ENCODE data around the gene CENPX.
"Not testable (repeated sequence)": the region's sequence is repeated elsewhere in the genome, so short reads cannot be mapped to it uniquely, and the experiment has no call there.

Gene CENPX

DNA sequence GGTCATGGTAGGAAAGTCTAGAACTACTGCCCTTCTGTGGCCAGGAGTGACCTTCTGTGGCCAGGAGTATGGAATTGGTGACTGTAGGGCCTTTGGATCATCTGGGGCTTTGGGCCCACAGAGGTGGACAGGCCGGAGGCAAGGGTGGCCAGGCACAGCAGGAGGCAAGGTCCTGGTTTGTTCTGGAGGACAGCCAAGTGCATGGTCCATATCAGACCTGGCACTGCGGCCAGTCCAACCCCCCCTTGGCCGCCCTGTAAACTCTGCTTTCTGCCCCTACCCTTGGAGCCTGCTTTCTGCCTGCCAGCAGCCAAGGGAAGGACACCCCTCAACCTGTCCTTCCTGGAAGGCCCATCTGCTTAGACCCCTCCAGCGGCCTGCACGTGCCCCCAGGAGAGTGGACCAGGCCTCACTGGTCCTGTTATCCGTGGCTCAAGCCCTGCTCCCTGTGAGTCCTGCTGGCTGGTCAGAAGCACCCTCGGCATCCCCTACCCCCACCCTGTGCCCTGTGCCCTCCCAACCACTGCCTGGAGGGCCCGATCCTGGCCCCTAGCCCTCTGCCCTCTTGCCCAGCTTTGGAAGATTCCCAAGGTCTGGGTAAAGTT, 17.1 kb upstream of the CENPX start:
- in situ Hi-C loops (cut with HindIII; ENCODE audit: low sequenced_read_pairs), result no loop called here

DNA sequence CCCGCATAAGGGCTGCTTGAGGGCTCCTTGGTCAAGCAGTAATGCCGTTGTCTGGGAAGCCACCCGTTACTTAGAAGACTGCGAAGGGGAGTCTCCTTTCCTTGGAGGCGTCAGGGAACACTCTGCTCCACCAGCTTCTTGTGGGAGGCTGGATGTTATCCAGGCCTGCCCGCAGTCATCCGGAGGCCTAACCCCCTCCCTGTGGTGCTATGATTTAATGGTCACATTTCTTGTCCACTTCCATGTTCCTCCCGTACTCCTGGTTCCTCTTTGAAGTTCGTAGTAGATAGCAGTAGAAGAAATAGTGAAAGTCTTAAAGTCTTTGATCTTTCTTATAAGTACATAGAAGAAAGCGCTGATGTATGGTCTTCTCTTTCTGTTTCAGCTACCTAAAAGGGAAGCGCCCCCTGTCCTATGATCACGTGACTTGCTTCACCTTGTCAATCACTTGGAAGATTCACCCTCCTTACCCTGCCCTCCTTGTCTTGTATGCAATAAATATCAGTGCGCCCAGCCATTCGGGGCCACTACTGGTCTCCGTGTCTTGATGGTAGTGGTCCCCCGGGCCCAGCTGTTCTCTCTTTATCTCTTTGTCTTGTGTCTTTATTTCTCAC, 16.2 kb upstream of the CENPX start:
- in situ Hi-C loops (cut with HindIII; ENCODE audit: low sequenced_read_pairs), result not testable (repeated sequence)

DNA sequence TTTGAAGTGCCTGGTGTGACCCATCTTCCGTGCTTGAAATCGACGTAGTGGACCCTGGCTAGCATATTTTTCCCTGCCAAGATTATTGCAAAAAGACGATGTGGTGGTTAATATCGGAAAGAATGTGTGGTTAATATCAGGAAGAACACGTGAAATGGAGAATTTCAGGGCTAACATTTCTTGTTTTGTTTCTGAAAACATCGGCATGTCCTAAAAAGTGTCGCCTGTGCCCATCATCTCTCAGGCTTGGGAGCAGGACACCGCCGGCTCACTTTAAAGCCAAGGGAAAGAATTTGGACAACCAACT, 15.2 kb upstream of the CENPX start:
- in situ Hi-C loops (cut with HindIII; ENCODE audit: low sequenced_read_pairs), result no loop called here

DNA sequence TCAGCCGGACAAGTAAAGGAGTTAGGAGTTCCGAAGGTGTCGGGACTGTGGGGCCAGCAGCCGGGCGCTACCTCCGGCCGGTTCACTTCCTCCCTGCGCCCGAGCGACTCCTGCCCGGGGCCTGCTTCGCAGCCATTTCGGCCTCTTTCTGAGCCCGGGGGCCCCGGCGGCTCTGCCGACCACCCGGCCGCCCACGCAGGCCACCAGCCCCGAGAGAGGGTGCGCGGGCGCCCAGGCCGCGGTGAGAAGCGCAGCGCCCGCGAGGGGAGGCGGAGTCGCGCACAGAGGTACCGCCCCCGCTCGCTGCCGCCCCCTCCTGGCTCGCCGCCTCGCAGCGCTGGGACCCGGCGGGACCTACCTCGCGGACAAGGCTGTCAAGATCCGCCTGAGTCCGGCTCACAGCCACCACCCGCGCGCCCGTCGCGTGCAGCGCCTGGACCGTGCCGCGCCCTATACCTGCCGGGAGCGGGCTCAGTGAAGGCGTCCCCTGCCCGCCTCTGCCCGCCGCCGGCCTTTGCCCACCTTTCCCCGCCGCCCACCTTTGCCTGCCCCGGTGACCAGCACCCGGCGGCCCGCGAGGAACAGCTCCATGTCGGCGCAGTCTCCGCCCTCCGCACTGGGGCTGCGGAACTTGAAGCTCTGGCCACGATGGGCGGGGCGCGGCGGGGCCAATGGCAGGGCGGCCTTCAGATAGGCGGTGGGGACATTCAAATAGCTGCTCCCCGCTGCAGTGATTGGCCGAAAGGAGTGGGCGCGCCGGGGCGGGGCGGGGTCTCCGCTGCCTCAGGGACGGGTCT, 14.6 kb upstream of the CENPX start, which contains the start of gene DCXR:
Gene DCXR, minus strand, starts transcription at position 606 of the 797 bp plus-strand sequence. Its CDS starts 15 bp downstream, at position 591.
- in situ Hi-C loops (cut with HindIII; ENCODE audit: low sequenced_read_pairs), result no loop called here

DNA sequence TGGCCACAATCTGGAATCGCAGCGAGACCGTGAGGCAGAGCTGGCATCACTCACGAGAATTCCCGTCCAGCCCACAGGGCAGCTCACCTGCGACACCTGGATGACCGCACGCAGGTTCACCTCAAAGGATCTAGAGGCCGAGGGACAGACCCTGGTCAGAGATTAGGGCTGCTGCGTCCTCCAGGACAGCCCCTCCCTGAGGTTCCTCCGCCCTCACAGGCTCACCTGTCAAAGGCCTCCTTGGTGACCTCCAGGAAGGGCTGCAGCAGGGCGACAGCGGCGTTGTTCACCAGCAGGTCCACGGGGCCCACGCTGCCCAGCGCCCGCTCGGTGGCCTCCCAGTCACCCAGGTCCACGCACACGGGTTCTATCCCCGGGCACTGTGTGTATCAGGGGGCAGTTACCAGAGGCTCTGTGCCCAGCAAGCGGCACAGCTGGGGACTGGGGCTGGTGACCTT, 14.0 kb upstream of the CENPX start:
- in situ Hi-C loops (cut with HindIII; ENCODE audit: low sequenced_read_pairs), result no loop called here

DNA sequence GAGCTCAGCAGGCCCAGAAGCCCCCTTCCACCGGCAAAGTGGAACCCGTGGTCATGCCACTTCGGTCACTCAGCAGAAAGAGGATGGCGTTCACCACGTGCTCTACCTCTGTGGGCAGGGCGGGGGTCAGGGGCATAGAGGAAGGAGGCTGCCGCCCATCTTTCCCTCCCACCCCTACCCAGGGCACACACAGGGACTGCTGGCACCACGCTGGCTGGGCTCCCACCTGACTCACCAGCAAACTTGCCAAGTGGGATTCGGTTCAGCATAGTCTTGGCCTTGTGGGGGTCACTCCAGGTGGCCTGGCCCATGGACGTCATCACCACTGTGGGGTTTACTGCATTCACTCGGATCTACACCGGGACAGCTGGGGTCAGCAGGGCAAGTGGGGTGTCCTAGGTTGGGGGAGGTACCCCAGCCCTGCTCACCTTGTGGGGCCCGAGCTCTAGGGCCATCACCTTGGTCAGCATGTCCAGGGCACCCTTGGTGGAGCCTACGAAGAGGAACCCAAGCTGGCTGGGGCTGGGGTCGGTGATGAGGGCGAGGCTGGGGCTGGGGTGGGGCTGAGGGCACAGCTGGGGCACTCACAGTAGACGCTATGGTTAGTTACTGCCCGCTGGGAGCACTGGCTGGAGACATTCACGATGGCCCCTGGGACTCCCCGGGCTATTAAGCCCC, 13.4 kb upstream of the CENPX start:
- in situ Hi-C loops (cut with HindIII; ENCODE audit: low sequenced_read_pairs), result no loop called here

DNA sequence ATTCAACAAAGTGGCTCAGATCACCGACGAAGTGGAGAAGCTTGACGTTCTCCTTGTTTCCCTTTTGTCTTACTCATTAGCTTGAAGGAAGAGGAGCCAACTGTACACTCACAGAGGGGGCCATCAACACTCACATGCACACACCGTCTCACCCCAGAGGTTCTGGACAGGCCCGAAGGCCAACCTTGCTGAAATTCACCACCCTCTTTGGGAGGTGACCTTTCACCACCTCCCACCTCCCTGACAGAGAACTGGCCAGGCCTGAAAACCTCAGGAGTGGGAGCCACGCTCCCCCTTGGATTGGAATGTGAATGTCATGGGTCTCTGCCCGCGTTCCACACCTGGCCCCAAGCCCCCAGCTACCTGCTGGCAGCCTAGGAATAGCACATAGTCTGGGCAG, 12.8 kb upstream of the CENPX start:
- in situ Hi-C loops (cut with HindIII; ENCODE audit: low sequenced_read_pairs), result no loop called here

DNA sequence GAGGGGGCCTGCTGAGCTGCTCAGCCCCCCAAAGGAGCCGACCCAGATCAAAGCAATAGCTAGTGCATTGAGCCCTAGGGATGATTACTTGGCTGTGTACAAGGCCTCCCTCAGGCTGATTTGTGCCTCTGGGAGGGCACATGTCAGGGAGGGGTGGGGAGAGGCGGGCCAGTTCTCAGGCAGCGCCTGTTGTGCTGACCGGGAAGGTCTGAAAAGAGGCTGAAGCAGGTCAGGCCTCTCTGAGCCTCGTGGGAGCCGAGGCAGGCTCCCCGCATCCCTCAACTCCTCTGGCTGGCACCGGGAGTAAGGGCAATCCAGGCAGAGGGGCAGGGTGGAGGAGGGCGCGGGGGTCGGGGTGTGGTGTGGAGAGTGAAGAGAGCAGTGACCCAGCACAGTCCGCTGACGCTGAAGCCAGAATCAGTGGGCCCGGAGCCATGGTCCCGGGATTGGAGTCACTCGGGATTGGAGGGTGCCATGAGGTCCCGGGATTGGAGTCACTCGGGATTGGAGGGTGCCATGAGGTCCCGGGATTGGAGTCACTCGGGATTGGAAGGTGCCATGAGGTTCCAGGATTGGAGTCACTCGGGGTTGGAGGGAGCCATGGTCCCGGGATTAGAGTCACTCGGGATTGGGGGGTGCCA, 11.8 kb upstream of the CENPX start:
- in situ Hi-C loops (cut with HindIII; ENCODE audit: low sequenced_read_pairs), result no loop called here

DNA sequence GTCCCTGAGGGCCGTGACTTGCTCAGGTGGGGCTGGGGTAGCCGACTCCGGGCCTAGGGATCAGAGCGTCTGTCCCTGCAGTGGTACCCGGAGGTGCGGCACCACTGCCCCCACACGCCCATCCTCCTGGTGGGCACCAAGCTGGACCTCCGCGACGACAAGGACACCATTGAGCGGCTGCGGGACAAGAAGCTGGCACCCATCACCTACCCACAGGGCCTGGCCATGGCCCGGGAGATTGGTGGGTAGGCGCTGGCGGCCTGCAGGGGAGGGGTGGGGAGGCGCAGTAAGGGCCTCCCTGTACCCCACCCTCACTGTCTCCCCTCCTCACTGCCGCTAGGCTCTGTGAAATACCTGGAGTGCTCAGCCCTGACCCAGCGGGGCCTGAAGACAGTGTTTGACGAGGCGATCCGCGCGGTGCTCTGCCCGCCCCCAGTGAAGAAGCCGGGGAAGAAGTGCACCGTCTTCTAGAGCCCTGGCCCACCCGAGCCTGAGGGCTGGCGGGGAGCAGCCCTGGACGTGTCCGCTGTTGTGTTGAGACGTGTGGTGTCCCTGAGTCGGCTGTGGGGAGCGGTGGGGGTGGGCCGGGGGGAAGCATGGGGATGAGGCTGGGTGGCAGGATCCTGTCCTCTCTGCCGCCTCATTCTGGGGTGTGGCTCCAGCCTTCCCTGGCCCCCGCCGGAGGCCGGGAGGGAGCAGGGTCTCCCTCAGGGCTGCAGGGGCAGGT, 10.8 kb upstream of the CENPX start:
- in situ Hi-C loops (cut with HindIII; ENCODE audit: low sequenced_read_pairs), result no loop called here

DNA sequence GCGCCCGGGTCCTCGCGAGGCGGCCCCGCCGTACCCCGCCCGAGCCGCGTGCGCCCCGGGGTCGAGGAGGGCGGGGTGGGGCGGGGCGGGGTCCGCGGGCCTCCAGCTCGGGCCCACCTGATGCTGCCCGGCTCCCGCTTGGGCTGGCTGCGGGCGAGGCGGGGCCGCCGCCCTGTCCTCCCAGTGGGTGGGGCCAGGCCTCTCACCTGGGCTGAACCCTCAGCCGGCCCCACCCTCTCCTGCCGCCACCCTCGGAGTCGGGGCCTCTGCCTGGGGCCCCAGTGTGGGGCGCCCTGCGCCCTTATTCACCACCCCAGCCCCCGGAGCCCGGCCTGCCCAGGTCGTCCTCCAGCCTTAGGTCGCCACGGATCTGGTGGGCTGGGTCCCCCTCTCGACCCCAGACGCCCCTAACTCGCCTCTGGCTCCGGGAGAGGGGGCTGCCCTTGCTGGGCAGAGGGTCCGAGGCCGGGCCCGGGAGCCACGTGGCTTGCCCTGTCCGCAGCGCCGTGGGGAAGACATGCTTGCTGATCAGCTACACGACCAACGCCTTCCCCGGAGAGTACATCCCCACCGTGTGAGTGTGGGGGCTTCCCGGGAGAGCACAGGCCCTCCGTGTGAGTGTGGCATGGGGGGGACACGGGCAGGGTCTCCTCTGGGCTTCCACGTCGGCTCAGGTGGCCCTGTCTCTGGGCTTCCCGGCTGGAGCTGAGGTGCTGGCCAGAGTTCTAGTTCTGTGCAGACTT, 9.4 kb upstream of the CENPX start:
- in situ Hi-C loops (cut with HindIII; ENCODE audit: low sequenced_read_pairs), result no loop called here

DNA sequence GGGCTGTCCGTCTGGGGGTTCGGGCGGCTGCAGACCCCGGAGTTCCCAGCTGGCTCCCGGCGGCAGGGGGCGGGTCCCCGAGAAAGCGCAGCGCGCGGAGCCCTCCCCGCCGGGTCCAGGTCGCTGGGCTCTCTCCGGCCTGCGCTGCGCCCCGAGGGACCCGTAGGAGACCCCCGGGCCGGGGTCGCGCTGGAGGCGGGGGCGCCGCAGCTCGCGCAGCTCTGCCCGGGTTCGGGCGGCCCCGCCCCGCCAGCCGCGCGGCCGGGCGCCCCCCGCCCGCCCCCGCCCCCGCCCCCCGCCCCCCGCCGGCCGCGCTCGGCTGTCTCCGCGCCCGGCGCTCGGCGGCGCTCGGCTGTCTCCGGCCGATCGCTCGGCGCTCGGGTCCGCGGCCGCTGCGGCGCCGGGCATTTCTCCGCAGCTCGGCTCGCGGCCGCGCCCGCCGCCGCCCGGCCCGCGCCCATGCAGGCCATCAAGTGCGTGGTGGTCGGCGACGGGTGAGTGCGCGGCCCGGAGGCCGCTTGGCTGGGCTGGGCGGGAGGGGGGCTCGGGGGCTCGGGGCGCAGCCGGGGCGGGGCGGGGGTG, 8.7 kb upstream of the CENPX start, which contains the start of gene RAC3:
Gene RAC3, plus strand, starts transcription at position 376 of the 582 bp plus-strand sequence. Its CDS starts 84 bp downstream, at position 460.
- in situ Hi-C loops (cut with HindIII; ENCODE audit: low sequenced_read_pairs), result no loop called here

DNA sequence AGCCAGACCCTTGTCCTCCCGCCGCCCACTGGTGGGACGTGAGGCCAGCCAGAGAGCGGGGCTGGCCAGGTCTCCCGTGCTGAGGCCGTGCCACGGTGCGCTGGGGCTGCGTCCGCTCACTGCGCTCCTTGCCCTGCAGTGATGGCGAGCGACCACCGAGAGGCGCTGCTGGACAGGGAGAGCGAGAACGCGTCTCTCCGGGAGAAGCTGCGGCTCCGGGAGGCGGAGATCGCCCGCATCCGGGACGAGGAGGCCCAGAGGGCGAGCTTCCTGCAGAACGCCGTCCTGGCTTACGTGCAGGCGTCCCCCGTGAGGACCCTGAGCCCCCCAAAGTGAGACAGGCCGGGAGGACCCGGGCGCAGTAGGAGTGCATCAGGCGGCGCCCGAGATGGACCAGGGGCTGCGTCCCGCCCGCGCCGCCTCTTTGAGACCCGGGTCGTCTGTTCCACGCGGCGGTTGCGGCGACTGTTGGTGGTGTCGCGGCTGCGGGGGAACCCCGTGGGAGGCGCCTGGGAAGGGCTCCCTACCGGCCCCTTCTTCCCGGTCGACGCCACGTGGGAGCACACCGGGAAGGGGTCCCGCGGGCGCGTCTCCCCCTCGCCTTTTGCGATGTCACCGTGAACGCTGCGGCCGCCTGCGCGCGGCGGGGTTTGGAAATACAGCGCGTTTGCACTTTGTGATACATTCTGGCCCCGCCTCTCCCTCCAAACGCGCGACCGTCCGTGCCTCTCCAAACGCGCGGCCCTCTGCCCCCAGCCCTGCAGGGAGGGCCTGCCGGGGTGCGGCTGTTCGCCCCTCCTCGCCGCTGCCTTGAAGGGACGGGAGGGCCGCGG, 8.0 kb upstream of the CENPX start:
- in situ Hi-C loops (cut with HindIII; ENCODE audit: low sequenced_read_pairs), result no loop called here

DNA sequence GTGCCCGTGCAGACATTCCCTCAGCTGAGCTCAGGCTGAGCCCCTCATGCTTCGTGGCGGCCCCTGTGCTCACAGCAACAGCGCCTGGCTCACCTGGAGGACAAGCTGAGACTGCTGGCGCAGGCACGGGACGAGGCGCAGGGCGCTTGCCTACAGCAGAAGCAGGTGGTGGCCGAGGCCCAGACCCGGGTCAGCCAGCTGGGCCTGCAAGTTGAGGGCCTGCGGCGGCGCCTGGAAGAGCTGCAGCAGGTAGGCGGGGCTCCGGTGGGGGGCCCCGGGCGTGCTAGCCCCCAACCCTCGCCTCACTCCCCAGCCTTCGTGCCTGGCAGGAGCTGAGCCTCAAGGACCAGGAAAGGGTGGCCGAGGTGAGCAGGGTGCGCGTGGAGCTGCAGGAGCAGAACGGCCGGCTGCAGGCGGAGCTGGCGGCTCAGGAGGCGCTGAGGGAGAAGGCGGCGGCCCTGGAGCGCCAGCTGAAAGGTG, 7.4 kb upstream of the CENPX start:
- in situ Hi-C loops (cut with HindIII; ENCODE audit: low sequenced_read_pairs), result no loop called here

DNA sequence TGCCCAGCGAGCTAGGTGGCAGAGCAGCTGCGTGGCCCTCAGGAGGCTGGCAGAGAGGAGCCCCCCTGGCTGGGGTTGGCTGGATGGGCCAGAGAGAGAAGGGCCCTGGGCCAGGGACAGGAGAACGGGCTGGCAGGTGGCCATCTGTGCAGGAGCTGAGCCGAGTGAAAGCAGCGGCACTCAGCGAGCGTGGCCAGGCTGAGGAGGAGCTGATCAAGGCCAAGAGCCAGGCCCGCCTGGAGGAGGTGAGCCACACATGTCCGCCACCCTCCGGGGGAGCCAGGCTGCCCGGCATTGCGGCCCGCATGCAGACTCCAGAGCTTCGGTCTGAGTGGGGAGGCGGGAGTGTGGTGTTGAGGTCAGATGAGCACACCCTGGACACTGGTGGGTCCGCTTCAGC, 6.7 kb upstream of the CENPX start:
- in situ Hi-C loops (cut with HindIII; ENCODE audit: low sequenced_read_pairs), result no loop called here

DNA sequence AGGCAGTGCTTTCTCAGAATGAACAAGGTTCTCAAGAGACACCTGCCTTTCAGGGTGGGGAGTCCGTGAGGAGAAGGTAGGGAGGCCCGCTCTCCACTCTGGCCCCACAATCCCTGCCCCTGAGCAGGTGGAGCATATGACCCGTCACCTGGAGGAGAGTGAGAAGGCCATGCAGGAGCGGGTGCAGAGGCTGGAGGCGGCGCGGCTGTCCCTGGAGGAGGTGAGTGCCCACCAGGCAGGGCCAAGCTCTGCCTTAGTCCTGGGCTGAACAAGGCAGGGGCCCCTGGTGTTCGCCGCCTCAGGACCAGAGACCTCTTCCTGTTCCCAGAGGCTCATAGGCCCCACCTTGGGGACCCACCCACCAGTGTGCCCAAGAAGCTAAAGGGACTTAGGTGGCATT, 6.3 kb upstream of the CENPX start:
- in situ Hi-C loops (cut with HindIII; ENCODE audit: low sequenced_read_pairs), result no loop called here

DNA sequence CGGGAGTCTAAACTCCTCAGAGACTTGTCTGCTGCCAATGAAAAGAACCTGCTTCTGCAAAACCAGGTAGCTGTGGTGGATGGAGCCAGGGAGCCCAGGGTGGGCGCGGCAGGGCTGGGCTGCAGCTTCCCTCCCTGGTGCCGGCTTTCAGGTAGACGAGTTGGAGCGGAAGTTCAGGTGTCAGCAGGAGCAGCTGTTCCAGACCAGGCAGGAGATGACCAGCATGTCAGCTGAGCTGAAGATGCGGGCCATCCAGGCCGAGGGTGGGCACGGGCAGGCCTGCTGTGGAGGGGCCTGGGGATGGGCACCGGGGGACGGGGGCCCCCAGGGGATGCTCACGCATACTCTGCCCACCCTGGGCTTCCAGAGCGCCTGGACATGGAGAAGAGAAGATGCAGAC, 5.6 kb upstream of the CENPX start:
- in situ Hi-C loops (cut with HindIII; ENCODE audit: low sequenced_read_pairs), result no loop called here

DNA sequence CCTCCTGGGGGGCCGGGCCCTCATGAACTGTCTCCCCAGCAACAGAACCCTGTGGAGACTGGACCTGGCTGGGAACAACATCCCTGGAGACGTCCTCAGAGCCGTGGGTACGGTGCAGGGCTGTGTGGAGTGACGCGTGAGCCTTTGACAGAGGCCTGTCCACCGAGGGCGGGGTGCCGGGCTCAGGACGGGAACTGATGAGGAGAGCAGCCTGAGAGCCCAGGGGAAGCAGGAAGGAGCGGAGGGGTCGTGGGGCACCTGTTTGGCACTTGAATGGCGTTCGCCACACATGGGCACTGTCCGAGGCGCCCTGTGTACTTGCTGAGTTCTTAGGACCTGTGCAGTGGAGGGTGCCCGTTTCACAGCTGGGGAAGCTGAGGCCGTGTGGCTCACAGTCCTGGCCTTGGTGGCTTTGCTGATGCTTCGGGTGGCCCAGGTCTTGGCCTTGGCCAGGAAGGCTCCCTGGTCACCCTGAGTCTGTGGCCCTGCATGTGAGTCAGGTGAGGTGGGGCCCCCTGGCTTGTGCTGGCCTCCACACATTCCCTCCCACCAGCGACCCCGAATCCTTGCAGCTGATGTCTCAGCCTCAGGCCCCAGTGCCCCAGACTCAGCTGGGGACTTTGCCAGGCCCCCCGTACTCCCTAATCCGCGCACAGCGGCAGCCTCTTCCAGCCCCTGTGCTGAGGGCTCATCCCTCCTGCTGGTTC, 2.9 kb upstream of the CENPX start:
- in situ Hi-C loops (cut with HindIII; ENCODE audit: low sequenced_read_pairs), result no loop called here

DNA sequence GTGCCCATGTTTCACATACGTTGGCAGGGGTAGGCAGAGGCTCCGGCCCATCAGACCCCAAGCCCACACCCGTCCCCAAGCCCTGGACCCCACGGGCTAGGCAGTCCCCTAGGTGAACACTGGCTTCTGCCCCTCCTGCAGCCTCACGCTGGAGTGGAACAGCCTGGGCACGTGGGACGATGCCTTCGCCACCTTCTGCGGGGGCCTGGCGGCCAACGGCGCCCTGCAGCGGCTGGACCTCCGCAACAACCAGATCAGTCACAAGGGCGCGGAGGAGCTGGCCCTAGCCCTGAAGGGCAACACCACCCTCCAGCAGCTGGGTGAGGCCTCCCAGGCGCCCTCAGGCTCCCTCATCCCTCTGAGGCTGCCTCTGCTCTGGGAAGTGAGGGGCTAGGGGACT, 2.2 kb upstream of the CENPX start:
- in situ Hi-C loops (cut with HindIII; ENCODE audit: low sequenced_read_pairs), result no loop called here
